ENCODE measurements around the gene RCOR2. TPM values are rescaled to one million over a fixed set of nuclear protein-coding genes. Genes with fewer than 3 reads are reported as not detected.

Gene RCOR2
- total and polyA plus RNA-seq, 2 experiments from 2014 or later, result 5.5 to 66.9 TPM

- TF ChIP-seq, protein P1, sequence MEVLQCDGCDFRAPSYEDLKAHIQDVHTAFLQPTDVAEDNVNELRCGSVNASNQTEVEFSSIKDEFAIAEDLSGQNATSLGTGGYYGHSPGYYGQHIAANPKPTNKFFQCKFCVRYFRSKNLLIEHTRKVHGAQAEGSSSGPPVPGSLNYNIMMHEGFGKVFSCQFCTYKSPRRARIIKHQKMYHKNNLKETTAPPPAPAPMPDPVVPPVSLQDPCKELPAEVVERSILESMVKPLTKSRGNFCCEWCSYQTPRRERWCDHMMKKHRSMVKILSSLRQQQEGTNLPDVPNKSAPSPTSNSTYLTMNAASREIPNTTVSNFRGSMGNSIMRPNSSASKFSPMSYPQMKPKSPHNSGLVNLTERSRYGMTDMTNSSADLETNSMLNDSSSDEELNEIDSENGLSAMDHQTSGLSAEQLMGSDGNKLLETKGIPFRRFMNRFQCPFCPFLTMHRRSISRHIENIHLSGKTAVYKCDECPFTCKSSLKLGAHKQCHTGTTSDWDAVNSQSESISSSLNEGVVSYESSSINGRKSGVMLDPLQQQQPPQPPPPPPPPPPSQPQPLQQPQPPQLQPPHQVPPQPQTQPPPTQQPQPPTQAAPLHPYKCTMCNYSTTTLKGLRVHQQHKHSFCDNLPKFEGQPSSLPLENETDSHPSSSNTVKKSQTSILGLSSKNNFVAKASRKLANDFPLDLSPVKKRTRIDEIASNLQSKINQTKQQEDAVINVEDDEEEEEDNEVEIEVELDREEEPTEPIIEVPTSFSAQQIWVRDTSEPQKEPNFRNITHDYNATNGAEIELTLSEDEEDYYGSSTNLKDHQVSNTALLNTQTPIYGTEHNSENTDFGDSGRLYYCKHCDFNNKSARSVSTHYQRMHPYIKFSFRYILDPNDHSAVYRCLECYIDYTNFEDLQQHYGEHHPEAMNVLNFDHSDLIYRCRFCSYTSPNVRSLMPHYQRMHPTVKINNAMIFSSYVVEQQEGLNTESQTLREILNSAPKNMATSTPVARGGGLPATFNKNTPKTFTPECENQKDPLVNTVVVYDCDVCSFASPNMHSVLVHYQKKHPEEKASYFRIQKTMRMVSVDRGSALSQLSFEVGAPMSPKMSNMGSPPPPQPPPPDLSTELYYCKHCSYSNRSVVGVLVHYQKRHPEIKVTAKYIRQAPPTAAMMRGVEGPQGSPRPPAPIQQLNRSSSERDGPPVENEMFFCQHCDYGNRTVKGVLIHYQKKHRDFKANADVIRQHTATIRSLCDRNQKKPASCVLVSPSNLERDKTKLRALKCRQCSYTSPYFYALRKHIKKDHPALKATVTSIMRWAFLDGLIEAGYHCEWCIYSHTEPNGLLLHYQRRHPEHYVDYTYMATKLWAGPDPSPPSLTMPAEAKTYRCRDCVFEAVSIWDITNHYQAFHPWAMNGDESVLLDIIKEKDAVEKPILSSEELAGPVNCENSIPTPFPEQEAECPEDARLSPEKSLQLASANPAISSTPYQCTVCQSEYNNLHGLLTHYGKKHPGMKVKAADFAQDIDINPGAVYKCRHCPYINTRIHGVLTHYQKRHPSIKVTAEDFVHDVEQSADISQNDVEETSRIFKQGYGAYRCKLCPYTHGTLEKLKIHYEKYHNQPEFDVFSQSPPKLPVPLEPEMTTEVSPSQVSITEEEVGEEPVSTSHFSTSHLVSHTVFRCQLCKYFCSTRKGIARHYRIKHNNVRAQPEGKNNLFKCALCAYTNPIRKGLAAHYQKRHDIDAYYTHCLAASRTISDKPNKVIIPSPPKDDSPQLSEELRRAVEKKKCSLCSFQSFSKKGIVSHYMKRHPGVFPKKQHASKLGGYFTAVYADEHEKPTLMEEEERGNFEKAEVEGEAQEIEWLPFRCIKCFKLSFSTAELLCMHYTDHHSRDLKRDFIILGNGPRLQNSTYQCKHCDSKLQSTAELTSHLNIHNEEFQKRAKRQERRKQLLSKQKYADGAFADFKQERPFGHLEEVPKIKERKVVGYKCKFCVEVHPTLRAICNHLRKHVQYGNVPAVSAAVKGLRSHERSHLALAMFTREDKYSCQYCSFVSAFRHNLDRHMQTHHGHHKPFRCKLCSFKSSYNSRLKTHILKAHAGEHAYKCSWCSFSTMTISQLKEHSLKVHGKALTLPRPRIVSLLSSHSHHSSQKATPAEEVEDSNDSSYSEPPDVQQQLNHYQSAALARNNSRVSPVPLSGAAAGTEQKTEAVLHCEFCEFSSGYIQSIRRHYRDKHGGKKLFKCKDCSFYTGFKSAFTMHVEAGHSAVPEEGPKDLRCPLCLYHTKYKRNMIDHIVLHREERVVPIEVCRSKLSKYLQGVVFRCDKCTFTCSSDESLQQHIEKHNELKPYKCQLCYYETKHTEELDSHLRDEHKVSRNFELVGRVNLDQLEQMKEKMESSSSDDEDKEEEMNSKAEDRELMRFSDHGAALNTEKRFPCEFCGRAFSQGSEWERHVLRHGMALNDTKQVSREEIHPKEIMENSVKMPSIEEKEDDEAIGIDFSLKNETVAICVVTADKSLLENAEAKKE (CRISPR knock-in tag; IDR thresholded peaks at IDR 0.05), result no peak
- no peak for TF ChIP-seq EZH2phosphoT487 (IDR thresholded peaks at IDR 0.05; ENCODE audit: unreplicated experiment)
- TF ChIP-seq NANOG (IDR thresholded peaks at IDR 0.05; ENCODE audit: borderline replicate concordance), result no peak
- no peak for TF ChIP-seq JUNB (IDR thresholded peaks at IDR 0.05; ENCODE audit: unreplicated experiment)
- TF ChIP-seq, protein P2, sequence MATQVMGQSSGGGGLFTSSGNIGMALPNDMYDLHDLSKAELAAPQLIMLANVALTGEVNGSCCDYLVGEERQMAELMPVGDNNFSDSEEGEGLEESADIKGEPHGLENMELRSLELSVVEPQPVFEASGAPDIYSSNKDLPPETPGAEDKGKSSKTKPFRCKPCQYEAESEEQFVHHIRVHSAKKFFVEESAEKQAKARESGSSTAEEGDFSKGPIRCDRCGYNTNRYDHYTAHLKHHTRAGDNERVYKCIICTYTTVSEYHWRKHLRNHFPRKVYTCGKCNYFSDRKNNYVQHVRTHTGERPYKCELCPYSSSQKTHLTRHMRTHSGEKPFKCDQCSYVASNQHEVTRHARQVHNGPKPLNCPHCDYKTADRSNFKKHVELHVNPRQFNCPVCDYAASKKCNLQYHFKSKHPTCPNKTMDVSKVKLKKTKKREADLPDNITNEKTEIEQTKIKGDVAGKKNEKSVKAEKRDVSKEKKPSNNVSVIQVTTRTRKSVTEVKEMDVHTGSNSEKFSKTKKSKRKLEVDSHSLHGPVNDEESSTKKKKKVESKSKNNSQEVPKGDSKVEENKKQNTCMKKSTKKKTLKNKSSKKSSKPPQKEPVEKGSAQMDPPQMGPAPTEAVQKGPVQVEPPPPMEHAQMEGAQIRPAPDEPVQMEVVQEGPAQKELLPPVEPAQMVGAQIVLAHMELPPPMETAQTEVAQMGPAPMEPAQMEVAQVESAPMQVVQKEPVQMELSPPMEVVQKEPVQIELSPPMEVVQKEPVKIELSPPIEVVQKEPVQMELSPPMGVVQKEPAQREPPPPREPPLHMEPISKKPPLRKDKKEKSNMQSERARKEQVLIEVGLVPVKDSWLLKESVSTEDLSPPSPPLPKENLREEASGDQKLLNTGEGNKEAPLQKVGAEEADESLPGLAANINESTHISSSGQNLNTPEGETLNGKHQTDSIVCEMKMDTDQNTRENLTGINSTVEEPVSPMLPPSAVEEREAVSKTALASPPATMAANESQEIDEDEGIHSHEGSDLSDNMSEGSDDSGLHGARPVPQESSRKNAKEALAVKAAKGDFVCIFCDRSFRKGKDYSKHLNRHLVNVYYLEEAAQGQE (IDR thresholded peaks at IDR 0.05; ENCODE audit: unreplicated experiment), result no peak
Measured at GRCh38 chr11:63922673-63923192, 5.8 kb upstream of the RCOR2 start (continued).

All from GM23338 (cell line).